Loucy (cell line): ENCODE measurements around the gene PLEKHG4B.
"Not testable (repeated sequence)": the region's sequence is repeated elsewhere in the genome, so short reads cannot be mapped to it uniquely, and the experiment has no call there.

Source experiments
- H2AFZ ChIP-seq: fragments of 200-600 bp; sonication (generic); 2 replicates; pipeline ENCODE4 v1.6.0; 2016; ENCODE audit warnings: antibody characterized with exemption, mild to moderate bottlenecking, low read length, moderate library complexity
- H3F3A ChIP-seq: fragments of 200-600 bp; 2 replicates; pipeline ENCODE4 v1.6.0; 2016; ENCODE audit warnings: antibody characterized with exemption, low read depth, mild to moderate bottlenecking
- H3K27me3 ChIP-seq: fragments of 200-600 bp; sonication (generic); 2 replicates; pipeline ENCODE4 v1.6.1; 2014; ENCODE audit warnings: low read length, mild to moderate bottlenecking; ENCODE audit not compliant: insufficient read depth, poor library complexity, severe bottlenecking
- H3K36me3 ChIP-seq: fragments of 200-600 bp; sonication (generic); 2 replicates; pipeline ENCODE4 v1.6.1; 2016; ENCODE audit warnings: low read length; ENCODE audit not compliant: insufficient read depth
- H3K4me1 ChIP-seq: fragments of 200-600 bp; sonication (generic); 2 replicates; pipeline ENCODE4 v1.5.1; 2014; ENCODE audit warnings: low read length, mild to moderate bottlenecking; ENCODE audit not compliant: insufficient read depth, poor library complexity, severe bottlenecking
- H3K4me2 ChIP-seq: fragments of 200-600 bp; sonication (generic); 2 replicates; pipeline ENCODE4 v1.6.0; 2014; ENCODE audit warnings: antibody characterized with exemption, low read length, low read depth, mild to moderate bottlenecking; ENCODE audit not compliant: poor library complexity, severe bottlenecking
- H3K4me3 ChIP-seq: fragments of 200-600 bp; sonication (generic); 2 replicates; pipeline ENCODE4 v1.5.1; 2014; ENCODE audit warnings: low read length, mild to moderate bottlenecking, mixed read lengths; ENCODE audit not compliant: poor library complexity, severe bottlenecking
- H3K79me2 ChIP-seq: fragments of 200-600 bp; sonication (generic); 2 replicates; pipeline ENCODE4 v1.6.1; 2014; ENCODE audit warnings: low read length; ENCODE audit not compliant: insufficient read depth
- H3K9ac ChIP-seq: fragments of 200-600 bp; sonication (generic); 2 replicates; pipeline ENCODE4 v1.6.0; 2014; ENCODE audit warnings: mild to moderate bottlenecking, low read depth, low read length, moderate library complexity; ENCODE audit not compliant: poor library complexity, severe bottlenecking
- H3K9me2 ChIP-seq: fragments of 200-600 bp; sonication (generic); replicated peaks from 2 replicates; pipeline ENCODE4 v1.6.1; 2016; ENCODE audit warnings: low read depth, low read length, mixed read lengths
- H3K9me3 ChIP-seq: fragments of 200-600 bp; sonication (generic); 2 replicates; pipeline ENCODE4 v1.6.1; 2014; ENCODE audit warnings: mild to moderate bottlenecking, antibody characterized with exemption, low read length, low read depth; ENCODE audit not compliant: insufficient read depth
- H4K20me1 ChIP-seq: fragments of 200-600 bp; sonication (generic); 2 replicates; pipeline ENCODE4 v1.6.0; 2014; ENCODE audit warnings: antibody characterized with exemption, low read length, mild to moderate bottlenecking; ENCODE audit not compliant: insufficient read depth, poor library complexity, severe bottlenecking
- CTCF ChIP-seq: fragments of 200-600 bp; sonication (generic); conservative IDR thresholded peaks from 2 replicates; pipeline ENCODE4 v1.5.1; 2014; ENCODE audit warnings: mild to moderate bottlenecking, antibody characterized with exemption, low read length
- EZH2phosphoT487 ChIP-seq: fragments of 200-600 bp; IDR thresholded peaks from 2 replicates; pipeline ENCODE4 v1.6.1; 2018; ENCODE audit warnings: antibody characterized with exemption, mild to moderate bottlenecking, moderate library complexity, borderline replicate concordance

The PLEKHG4B gene

GRCh38 chr5:163338-163620 is 71.3 kb downstream of the PLEKHG4B start:
- Histone ChIP-seq H3K27me3 (no peaks in the 10 kb centered on the region), H4K20me1 (no peaks in the 10 kb centered on the region), H3K9me2 (no peaks in the 10 kb centered on the region), H2AFZ (no peak overlapping the region), H3K4me1 (peaks cover 35% of the 10 kb centered on the region), H3K4me3 (no peak overlapping the region), H3K4me2 (no peak overlapping the region), H3K9me3 (no peaks in the 10 kb centered on the region), H3K79me2 (no peaks in the 10 kb centered on the region), H3F3A (no peaks in the 10 kb centered on the region; the same call in 1 of the 2 replicates), H3K9ac (no peak overlapping the region), H3K36me3 (no peaks in the 10 kb centered on the region)
- no peak for TF ChIP-seq EZH2phosphoT487
- no peak for TF ChIP-seq CTCF

GRCh38 chr5:163841-164240 is 71.9 kb downstream of the PLEKHG4B start:
- Histone ChIP-seq H3K9ac (no peak overlapping the region), H3K27me3 (no peaks in the 10 kb centered on the region), H3K79me2 (no peaks in the 10 kb centered on the region), H4K20me1 (no peaks in the 10 kb centered on the region), H2AFZ (no peak overlapping the region), H3K9me3 (no peaks in the 10 kb centered on the region), H3K4me3 (no peak overlapping the region), H3K36me3 (no peaks in the 10 kb centered on the region), H3K9me2 (no peaks in the 10 kb centered on the region), H3F3A (no peaks in the 10 kb centered on the region; the same call in 1 of the 2 replicates), H3K4me2 (no peak overlapping the region), H3K4me1 (peaks cover 32% of the 10 kb centered on the region)
- TF ChIP-seq EZH2phosphoT487 = no peak
- TF ChIP-seq CTCF = no peak

GRCh38 chr5:164244-164643 is 72.3 kb downstream of the PLEKHG4B start:
- peaks cover 28% of the 10 kb centered on the region for H3K4me1 ChIP-seq
- no peak for TF ChIP-seq CTCF
- no peak for TF ChIP-seq EZH2phosphoT487

GRCh38 chr5:164783-165182 is 72.8 kb downstream of the PLEKHG4B start:
- H3F3A ChIP-seq, H3K4me2 ChIP-seq: not testable (repeated sequence)

More at GRCh38 chr5:164244-164643, 72.3 kb downstream of the PLEKHG4B start:
- Histone ChIP-seq H3K27me3 (no peaks in the 10 kb centered on the region), H3F3A (no peaks in the 10 kb centered on the region; the same call in 1 of the 2 replicates), H3K36me3 (no peaks in the 10 kb centered on the region), H3K9me2 (no peaks in the 10 kb centered on the region), H3K9me3 (no peaks in the 10 kb centered on the region), H4K20me1 (no peaks in the 10 kb centered on the region), H3K4me3 (no peak overlapping the region), H2AFZ (no peak overlapping the region), H3K4me2 (no peak overlapping the region), H3K79me2 (no peaks in the 10 kb centered on the region), H3K9ac (no peak overlapping the region)

More at GRCh38 chr5:164783-165182, 72.8 kb downstream of the PLEKHG4B start:
- H2AFZ ChIP-seq, H4K20me1 ChIP-seq, H3K9me3 ChIP-seq, H3K27me3 ChIP-seq, H3K36me3 ChIP-seq, H3K4me3 ChIP-seq, H3K79me2 ChIP-seq, H3K9me2 ChIP-seq, H3K9ac ChIP-seq: not testable (repeated sequence)
- peaks cover 23% of the 10 kb centered on the region for H3K4me1 ChIP-seq
